OCI-LY3 (cell line): Measurements from ENCODE around the gene ZNF808.

Experiments
- CTCF ChIP-seq: fragments of 200-600, 300-600 bp; sonication (generic); IDR thresholded peaks from 2 replicates; pipeline ENCODE4 v1.5.1; 2014; ENCODE audit warnings: antibody characterized with exemption, low read length, low read depth
- EZH2phosphoT487 ChIP-seq: fragments of 200-600 bp; shearing (Covaris generic); IDR thresholded peaks from 2 replicates; pipeline ENCODE4 v1.6.1; 2018; ENCODE audit warnings: antibody characterized with exemption, mixed run types, low read depth

GRCh38 chr19:52566121-52566520 is 38.7 kb downstream of the ZNF808 start:
- TF ChIP-seq CTCF (no peak), EZH2phosphoT487 (no peak)
